Measurements from ENCODE around the gene FEN1. TPM values are rescaled to one million over a fixed set of nuclear protein-coding genes. Genes with fewer than 3 reads are reported as not detected.

FEN1 gene
- total RNA-seq, 1 experiment from 2014 or later: 75.8 TPM

- no peak for DNase-seq (ENCODE audit: low read depth)
These were observed 49.2 kb downstream of the FEN1 start for GRCh38 chr11:61841636-61842527.

- DNase-seq (ENCODE audit: low read depth): no peak
These were observed 49.8 kb downstream of the FEN1 start for GRCh38 chr11:61842528-61842820.

DNA sequence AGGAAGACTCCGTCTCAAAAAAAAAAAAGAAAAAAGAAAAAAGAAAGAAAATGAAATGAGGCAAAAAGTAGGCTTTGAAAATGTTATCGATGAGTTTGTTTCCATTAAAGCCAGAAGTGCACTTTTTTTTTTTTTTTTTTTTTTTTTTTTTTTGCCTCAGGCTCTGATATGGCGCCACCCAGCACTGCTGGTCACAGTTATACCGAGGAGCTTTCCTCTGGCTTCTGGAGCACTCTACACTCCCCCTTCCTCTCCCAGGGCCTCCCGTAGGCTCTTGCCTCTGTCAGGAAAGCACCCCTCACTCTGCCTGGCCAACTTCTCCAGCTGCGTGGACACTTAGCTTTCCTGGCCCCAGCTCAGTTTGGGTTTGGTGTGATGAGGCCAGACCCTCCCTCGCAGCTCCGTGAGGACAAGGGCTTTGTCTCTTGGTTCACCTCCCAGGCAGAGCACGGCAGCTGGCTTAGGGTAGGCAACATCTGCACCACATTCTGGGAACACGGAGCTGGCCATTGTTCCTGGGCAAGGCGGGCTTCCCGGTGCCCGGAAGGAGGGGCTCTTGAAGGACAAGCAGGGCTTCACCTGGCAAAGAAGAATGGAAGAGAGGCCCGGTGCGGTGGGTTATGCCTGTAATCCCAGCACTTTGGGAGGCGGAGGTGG is 52.3 kb downstream of the FEN1 start:
- DNase-seq (ENCODE audit: low read depth): no peak

DNA sequence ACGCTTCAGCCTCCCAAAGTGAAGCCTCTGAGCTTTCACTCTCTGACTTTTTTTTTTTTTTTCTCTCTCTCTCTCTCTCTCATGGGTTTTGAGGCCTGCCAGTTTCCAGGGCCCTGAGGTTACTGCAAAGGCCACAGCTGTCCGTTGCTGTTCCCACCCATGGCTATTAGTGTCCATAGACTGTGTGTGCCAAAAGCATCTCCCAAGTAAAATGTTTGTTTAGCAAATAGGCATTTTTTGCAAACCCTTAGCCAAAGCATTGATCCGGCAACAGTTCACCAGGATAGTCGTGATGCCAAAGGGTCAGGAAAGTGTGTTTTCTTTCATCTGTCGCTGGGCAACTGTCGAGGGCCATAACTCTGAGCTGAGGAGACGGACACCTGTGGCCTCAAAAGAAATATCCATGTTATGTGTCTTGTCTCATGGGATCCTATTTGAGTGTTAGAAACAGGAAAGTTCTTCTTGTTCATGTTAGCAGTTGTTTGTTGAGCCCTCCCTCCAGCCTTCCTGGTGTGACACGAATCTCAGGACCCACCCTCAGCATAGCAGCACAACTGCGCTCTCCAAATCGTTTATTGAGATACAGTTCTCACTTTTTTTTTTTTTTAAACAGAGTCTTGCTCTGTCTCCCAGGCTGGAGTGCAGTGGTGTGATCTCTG is 53.8 kb downstream of the FEN1 start:
- no peak for DNase-seq (ENCODE audit: low read depth)

Other genes starting within 250 kb of the FEN1 start
- gene SYT7, start 211.8 kb upstream of the FEN1 start, total RNA-seq (2014; rRNA removed; shearing (Covaris generic)): 0.29 and 0.48 TPM in 2 replicates
- gene DAGLA, start 112.5 kb upstream of the FEN1 start, total RNA-seq (2014; rRNA removed; shearing (Covaris generic)): 0.78 and 0.96 TPM in 2 replicates
- 0.10 and 0.12 TPM in 2 replicates for gene MYRF, start 40.3 kb upstream of the FEN1 start, total RNA-seq (2014; rRNA removed; shearing (Covaris generic))
- 158 and 203 TPM in 2 replicates for gene TMEM258, start 312 bp upstream of the FEN1 start, total RNA-seq (2014; rRNA removed; shearing (Covaris generic))
- 40.8 and 50.6 TPM in 2 replicates for gene FADS1, start 24.1 kb downstream of the FEN1 start, total RNA-seq (2014; rRNA removed; shearing (Covaris generic))
- 42.3 and 48.8 TPM in 2 replicates for gene FADS2, start 35.4 kb downstream of the FEN1 start, total RNA-seq (2014; rRNA removed; shearing (Covaris generic))
- 60.9 and 65.1 TPM in 2 replicates for gene FADS3, start 98.6 kb downstream of the FEN1 start, total RNA-seq (2014; rRNA removed; shearing (Covaris generic))
- gene RAB3IL1, start 124.7 kb downstream of the FEN1 start, total RNA-seq (2014; rRNA removed; shearing (Covaris generic)): 0.84 and 1.7 TPM in 2 replicates
- 0.10 and 0.12 TPM in 2 replicates for gene BEST1, start 157.4 kb downstream of the FEN1 start, total RNA-seq (2014; rRNA removed; shearing (Covaris generic))
- gene FTH1, start 174.7 kb downstream of the FEN1 start, total RNA-seq (2014; rRNA removed; shearing (Covaris generic)): 726 and 869 TPM in 2 replicates

All from RPMI7951 (cell line).